ENCODE measurements around the gene B4GAT1. TPM values are rescaled to one million over a fixed set of nuclear protein-coding genes. Genes with fewer than 3 reads are reported as not detected.

The B4GAT1 gene
- total and polyA plus RNA-seq, 2 of the 13 experiments (the other 11 are each of a cell fraction or from before 2014, with no cell fraction given) = 40.4 to 109 TPM

GRCh38 chr11:66365711-66366619 is 18.5 kb upstream of the B4GAT1 start (continued):
- no peak for TF ChIP-seq THAP9 (CRISPR knock-in tag; IDR thresholded peaks at IDR 0.05; ENCODE audit: borderline replicate concordance)
- TF ChIP-seq ZNF788 (CRISPR knock-in tag; IDR thresholded peaks at IDR 0.05; ENCODE audit: borderline replicate concordance) = no peak
- no peak for TF ChIP-seq ZNF768 (CRISPR knock-in tag; IDR thresholded peaks at IDR 0.05)
- no peak for TF ChIP-seq ETV5 (CRISPR knock-in tag; IDR thresholded peaks at IDR 0.05; ENCODE audit: borderline replicate concordance)
- no peak for TF ChIP-seq ZNF282 (IDR thresholded peaks at IDR 0.05; ENCODE audit: partially characterized antibody)
- no peak for TF ChIP-seq HOMEZ (CRISPR knock-in tag; IDR thresholded peaks at IDR 0.05; ENCODE audit: low read depth)
- no peak for TF ChIP-seq GTF3A (CRISPR knock-in tag; conservative IDR thresholded peaks at IDR 0.05)
- TF ChIP-seq ZBTB1 (CRISPR knock-in tag; IDR thresholded peaks at IDR 0.05; ENCODE audit: borderline replicate concordance) = no peak
- peak; percentile 98 for TF ChIP-seq ZC3H13 (CRISPR knock-in tag; IDR thresholded peaks at IDR 0.05)
- 0 out of 2 replicates have a peak, but pooled peaks have one; percentile 44 for TF ChIP-seq ZXDC (CRISPR knock-in tag; IDR thresholded peaks at IDR 0.05)
- TF ChIP-seq, protein P1, sequence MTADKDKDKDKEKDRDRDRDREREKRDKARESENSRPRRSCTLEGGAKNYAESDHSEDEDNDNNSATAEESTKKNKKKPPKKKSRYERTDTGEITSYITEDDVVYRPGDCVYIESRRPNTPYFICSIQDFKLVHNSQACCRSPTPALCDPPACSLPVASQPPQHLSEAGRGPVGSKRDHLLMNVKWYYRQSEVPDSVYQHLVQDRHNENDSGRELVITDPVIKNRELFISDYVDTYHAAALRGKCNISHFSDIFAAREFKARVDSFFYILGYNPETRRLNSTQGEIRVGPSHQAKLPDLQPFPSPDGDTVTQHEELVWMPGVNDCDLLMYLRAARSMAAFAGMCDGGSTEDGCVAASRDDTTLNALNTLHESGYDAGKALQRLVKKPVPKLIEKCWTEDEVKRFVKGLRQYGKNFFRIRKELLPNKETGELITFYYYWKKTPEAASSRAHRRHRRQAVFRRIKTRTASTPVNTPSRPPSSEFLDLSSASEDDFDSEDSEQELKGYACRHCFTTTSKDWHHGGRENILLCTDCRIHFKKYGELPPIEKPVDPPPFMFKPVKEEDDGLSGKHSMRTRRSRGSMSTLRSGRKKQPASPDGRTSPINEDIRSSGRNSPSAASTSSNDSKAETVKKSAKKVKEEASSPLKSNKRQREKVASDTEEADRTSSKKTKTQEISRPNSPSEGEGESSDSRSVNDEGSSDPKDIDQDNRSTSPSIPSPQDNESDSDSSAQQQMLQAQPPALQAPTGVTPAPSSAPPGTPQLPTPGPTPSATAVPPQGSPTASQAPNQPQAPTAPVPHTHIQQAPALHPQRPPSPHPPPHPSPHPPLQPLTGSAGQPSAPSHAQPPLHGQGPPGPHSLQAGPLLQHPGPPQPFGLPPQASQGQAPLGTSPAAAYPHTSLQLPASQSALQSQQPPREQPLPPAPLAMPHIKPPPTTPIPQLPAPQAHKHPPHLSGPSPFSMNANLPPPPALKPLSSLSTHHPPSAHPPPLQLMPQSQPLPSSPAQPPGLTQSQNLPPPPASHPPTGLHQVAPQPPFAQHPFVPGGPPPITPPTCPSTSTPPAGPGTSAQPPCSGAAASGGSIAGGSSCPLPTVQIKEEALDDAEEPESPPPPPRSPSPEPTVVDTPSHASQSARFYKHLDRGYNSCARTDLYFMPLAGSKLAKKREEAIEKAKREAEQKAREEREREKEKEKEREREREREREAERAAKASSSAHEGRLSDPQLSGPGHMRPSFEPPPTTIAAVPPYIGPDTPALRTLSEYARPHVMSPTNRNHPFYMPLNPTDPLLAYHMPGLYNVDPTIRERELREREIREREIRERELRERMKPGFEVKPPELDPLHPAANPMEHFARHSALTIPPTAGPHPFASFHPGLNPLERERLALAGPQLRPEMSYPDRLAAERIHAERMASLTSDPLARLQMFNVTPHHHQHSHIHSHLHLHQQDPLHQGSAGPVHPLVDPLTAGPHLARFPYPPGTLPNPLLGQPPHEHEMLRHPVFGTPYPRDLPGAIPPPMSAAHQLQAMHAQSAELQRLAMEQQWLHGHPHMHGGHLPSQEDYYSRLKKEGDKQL (CRISPR knock-in tag; IDR thresholded peaks at IDR 0.05; ENCODE audit: low read depth) = no peak
- TF ChIP-seq ZNF354B (CRISPR knock-in tag; IDR thresholded peaks at IDR 0.05) = no peak
- no peak for TF ChIP-seq HMG20B (CRISPR knock-in tag; conservative IDR thresholded peaks at IDR 0.05)
- no peak for TF ChIP-seq ATM (IDR thresholded peaks at IDR 0.05; ENCODE audit: borderline replicate concordance)
